OCI-LY3 (cell line): ENCODE results near the gene PRTFDC1.
"Not testable (repeated sequence)": the region's sequence is repeated elsewhere in the genome, so short reads cannot be mapped to it uniquely, and the experiment has no call there.

Experiments used
- H2AFZ ChIP-seq: fragments of 200-600, 300-600 bp; shearing (Covaris generic); 2 replicates; pipeline ENCODE4 v1.6.0; 2014; ENCODE audit warnings: antibody characterized with exemption, low read depth, low read length
- H3K27ac ChIP-seq: fragments of 200-600, 300-600 bp; sonication (generic); 2 replicates; pipeline ENCODE4 v1.5.1; 2014; ENCODE audit warnings: mild to moderate bottlenecking, low read length, moderate library complexity, mixed read lengths
- H3K27me3 ChIP-seq: fragments of 200-600, 300-600 bp; sonication (generic); 2 replicates; pipeline ENCODE4 v1.6.1; 2014; ENCODE audit warnings: low read depth, low read length, mixed read lengths
- H3K36me3 ChIP-seq: fragments of 200-600, 300-600 bp; sonication (generic); replicated peaks from 2 replicates; pipeline ENCODE3; 2014; ENCODE audit warnings: low read depth, low read length, mixed read lengths
- H3K4me1 ChIP-seq: fragments of 300-600, 200-600 bp; sonication (generic); 2 replicates; pipeline ENCODE4 v1.6.1; 2014; ENCODE audit warnings: low read length, mixed read lengths
- H3K4me2 ChIP-seq: fragments of 200-600, 300-600 bp; sonication (generic); 2 replicates; pipeline ENCODE4 v1.6.1; 2014; ENCODE audit warnings: low read length, mixed read lengths
- H3K4me3 ChIP-seq: fragments of 300-600, 200-600 bp; sonication (generic); 2 replicates; pipeline ENCODE4 v1.5.1; 2014; ENCODE audit warnings: antibody characterized with exemption, mild to moderate bottlenecking, low read length, moderate library complexity
- H3K79me2 ChIP-seq: fragments of 300-600, 200-600 bp; shearing (Covaris generic); 2 replicates; pipeline ENCODE4 v1.6.1; 2014; ENCODE audit warnings: mild to moderate bottlenecking, low read length, mixed read lengths
- H3K9ac ChIP-seq: fragments of 300-600, 200-600 bp; shearing (Covaris generic); 2 replicates; pipeline ENCODE4 v1.6.0; 2014; ENCODE audit warnings: mild to moderate bottlenecking, low read length, moderate library complexity
- H3K9me3 ChIP-seq: fragments of 200-600, 300-600 bp; shearing (Covaris generic); 2 replicates; pipeline ENCODE4 v1.6.1; 2014; ENCODE audit warnings: low read length, mixed read lengths; ENCODE audit not compliant: insufficient read depth
- H4K20me1 ChIP-seq: fragments of 200-600, 300-600 bp; sonication (generic); 2 replicates; pipeline ENCODE4 v1.6.1; 2016; ENCODE audit warnings: low read length, mixed read lengths; ENCODE audit not compliant: insufficient read depth
- CTCF ChIP-seq: fragments of 200-600, 300-600 bp; sonication (generic); IDR thresholded peaks from 2 replicates; pipeline ENCODE4 v1.5.1; 2014; ENCODE audit warnings: antibody characterized with exemption, low read length, low read depth
- EZH2phosphoT487 ChIP-seq: fragments of 200-600 bp; shearing (Covaris generic); IDR thresholded peaks from 2 replicates; pipeline ENCODE4 v1.6.1; 2018; ENCODE audit warnings: antibody characterized with exemption, mixed run types, low read depth

The PRTFDC1 gene

GRCh38 chr10:24842856-24843255 is 109.5 kb downstream of the PRTFDC1 start:
- Histone ChIP-seq H3K9ac (no peak overlapping the region), H2AFZ (no peak overlapping the region), H3K36me3 (no peaks in the 10 kb centered on the region), H3K27me3 (no peaks in the 10 kb centered on the region), H3K27ac (no peak overlapping the region), H3K4me1 (no peaks in the 10 kb centered on the region), H3K4me3 (no peak overlapping the region), H3K9me3 (no peaks in the 10 kb centered on the region), H3K4me2 (no peak overlapping the region), H4K20me1 (no peaks in the 10 kb centered on the region), H3K79me2 (no peaks in the 10 kb centered on the region)
- TF ChIP-seq EZH2phosphoT487, result no peak
- TF ChIP-seq CTCF, result no peak

- Histone ChIP-seq H3K36me3 (no peaks in the 10 kb centered on the region), H3K4me3 (no peak overlapping the region), H2AFZ (no peak overlapping the region), H3K27ac (no peak overlapping the region), H3K9ac (no peak overlapping the region), H3K4me1 (no peaks in the 10 kb centered on the region), H3K4me2 (no peak overlapping the region), H4K20me1 (no peaks in the 10 kb centered on the region), H3K79me2 (no peaks in the 10 kb centered on the region), H3K9me3 (no peaks in the 10 kb centered on the region), H3K27me3 (no peaks in the 10 kb centered on the region)
- TF ChIP-seq EZH2phosphoT487 (no peak), CTCF (no peak)
Observed at GRCh38 chr10:24841530-24841929, 110.9 kb downstream of the PRTFDC1 start.

- no peak overlapping the region for H2AFZ ChIP-seq
- TF ChIP-seq CTCF (no peak), EZH2phosphoT487 (no peak)
- no peaks in the 10 kb centered on the region for H3K27me3 ChIP-seq
- H3K4me1 ChIP-seq, result no peaks in the 10 kb centered on the region
- no peaks in the 10 kb centered on the region for H3K36me3 ChIP-seq
- H3K79me2 ChIP-seq, result no peaks in the 10 kb centered on the region
- H3K4me2 ChIP-seq, result no peak overlapping the region
- no peak overlapping the region for H3K27ac ChIP-seq
- no peak overlapping the region for H3K4me3 ChIP-seq
- H3K9ac ChIP-seq, result no peak overlapping the region
- H4K20me1 ChIP-seq, result no peaks in the 10 kb centered on the region
- no peaks in the 10 kb centered on the region for H3K9me3 ChIP-seq
Observed at GRCh38 chr10:24840784-24841183, 111.6 kb downstream of the PRTFDC1 start.

GRCh38 chr10:24837781-24838180 is 114.6 kb downstream of the PRTFDC1 start:
- not testable (repeated sequence) for H3K27me3 ChIP-seq, H4K20me1 ChIP-seq, H3K27ac ChIP-seq, H3K4me3 ChIP-seq, H3K9me3 ChIP-seq, H3K4me2 ChIP-seq, H3K36me3 ChIP-seq, H3K4me1 ChIP-seq, H3K79me2 ChIP-seq, H3K9ac ChIP-seq, H2AFZ ChIP-seq

- H3K4me2 ChIP-seq, result no peak overlapping the region
- TF ChIP-seq EZH2phosphoT487, result no peak
- TF ChIP-seq CTCF, result no peak
- H2AFZ ChIP-seq, result no peak overlapping the region
Observed at GRCh38 chr10:24834869-24835268, 117.5 kb downstream of the PRTFDC1 start.

More at GRCh38 chr10:24834869-24835268, 117.5 kb downstream of the PRTFDC1 start:
- Histone ChIP-seq H3K4me1 (no peaks in the 10 kb centered on the region), H3K27me3 (no peaks in the 10 kb centered on the region), H3K27ac (no peak overlapping the region), H3K9ac (no peak overlapping the region), H3K9me3 (no peaks in the 10 kb centered on the region), H4K20me1 (no peaks in the 10 kb centered on the region), H3K36me3 (no peaks in the 10 kb centered on the region), H3K4me3 (no peak overlapping the region), H3K79me2 (no peaks in the 10 kb centered on the region)
